A673 (cell line): Measurements from ENCODE around the gene SNTG2. TPM values are rescaled to one million over a fixed set of nuclear protein-coding genes. Genes with fewer than 3 reads are reported as not detected.

ENCODE experiments used
- BruUV-seq: library from RNA; stranded (reverse); fragments of 400-500 nt; replicated peaks from 2 replicates; lab custom pipeline; 2021; lab: Mats Ljungman, UMichigan
- CTCF ChIA-PET: fragments of 300-600 bp; sonication (Branson Sonifier 250); formaldehyde crosslinking; loops from one replicate; lab custom pipeline; 2022; ENCODE audit warnings: antibody characterized with exemption; lab: Charles Lee
- POLR2A ChIA-PET: fragments of 300-600 bp; sonication (Branson Sonifier 250); formaldehyde crosslinking; loops from one replicate; lab custom pipeline; 2022; ENCODE audit warnings: antibody characterized with exemption; ENCODE audit not compliant: low non-redundant PET; lab: Charles Lee
- DNase-seq: peaks from one replicate; pipeline ENCODE4 v3.0.0-alpha.2; 2015; ENCODE audit warnings: low spot score
- H3K27ac ChIP-seq: fragments of 200-600 bp; sonication (generic); 2 replicates; pipeline ENCODE4 v1.5.1; 2016; ENCODE audit warnings: mixed run types, low read depth, mild to moderate bottlenecking, mixed read lengths, antibody characterized with exemption, low read length; ENCODE audit not compliant: poor library complexity, severe bottlenecking
- H3K27me3 ChIP-seq: fragments of 200-600 bp; sonication (generic); replicated peaks from 2 replicates; pipeline ENCODE4 v1.6.1; 2017; ENCODE audit warnings: mixed run types, low read depth, mild to moderate bottlenecking, mixed read lengths, antibody characterized with exemption, low read length; ENCODE audit not compliant: insufficient read depth, poor library complexity
- H3K36me3 ChIP-seq: fragments of 200-600 bp; sonication (generic); 2 replicates; pipeline ENCODE4 v1.6.1; 2016; ENCODE audit warnings: mixed run types, mild to moderate bottlenecking, mixed read lengths, antibody characterized with exemption, low read length; ENCODE audit not compliant: insufficient read depth, poor library complexity, severe bottlenecking
- H3K4me1 ChIP-seq: fragments of 200-600 bp; sonication (generic); 2 replicates; pipeline ENCODE4 v1.6.1; 2017; ENCODE audit warnings: mixed run types, mild to moderate bottlenecking, mixed read lengths, antibody characterized with exemption, low read length; ENCODE audit not compliant: insufficient read depth, poor library complexity, severe bottlenecking
- H3K4me3 ChIP-seq: fragments of 200-600 bp; sonication (generic); 2 replicates; pipeline ENCODE4 v1.5.1; 2016; ENCODE audit warnings: low read depth, mixed run types, mild to moderate bottlenecking, mixed read lengths, low read length; ENCODE audit not compliant: poor library complexity, severe bottlenecking
- H3K9me3 ChIP-seq: fragments of 200-600 bp; sonication (generic); 2 replicates; pipeline ENCODE4 v1.6.1; 2016; ENCODE audit warnings: mixed run types, low read depth, mild to moderate bottlenecking, mixed read lengths, antibody characterized with exemption, low read length; ENCODE audit not compliant: poor library complexity, severe bottlenecking
- EZH2 ChIP-seq: fragments of 200-600 bp; sonication (generic); IDR thresholded peaks from 2 replicates; pipeline ENCODE4 v1.6.1; 2017; ENCODE audit warnings: borderline replicate concordance, low read depth, mild to moderate bottlenecking, mixed read lengths, antibody characterized with exemption, low read length; ENCODE audit not compliant: poor library complexity, severe bottlenecking
- intact Hi-C: fragments of 100-400 bp; cut with micrococcal nuclease; formaldehyde crosslinking; loops from one replicate; pipeline ENCODE4 v1.10.0; 2022; ENCODE audit not compliant: unreplicated experiment
- total RNA-seq: library from RNA; stranded (reverse); gene quantifications from 2 replicates; pipeline ENCODE4 v1.2.3, GENCODE V29; 2021
- TF ChIP-seq, protein P1 (sequence below): fragments of 300-800, 200-600 bp; sonication (generic); conservative IDR thresholded peaks from 2 replicates; pipeline ENCODE4 v1.5.1; 2017; ENCODE audit warnings: low read depth, mild to moderate bottlenecking, antibody characterized with exemption, low read length, moderate library complexity, mixed read lengths

SNTG2 gene
- total RNA-seq, 1 experiment from 2014 or later = 3.7 TPM

DNA sequence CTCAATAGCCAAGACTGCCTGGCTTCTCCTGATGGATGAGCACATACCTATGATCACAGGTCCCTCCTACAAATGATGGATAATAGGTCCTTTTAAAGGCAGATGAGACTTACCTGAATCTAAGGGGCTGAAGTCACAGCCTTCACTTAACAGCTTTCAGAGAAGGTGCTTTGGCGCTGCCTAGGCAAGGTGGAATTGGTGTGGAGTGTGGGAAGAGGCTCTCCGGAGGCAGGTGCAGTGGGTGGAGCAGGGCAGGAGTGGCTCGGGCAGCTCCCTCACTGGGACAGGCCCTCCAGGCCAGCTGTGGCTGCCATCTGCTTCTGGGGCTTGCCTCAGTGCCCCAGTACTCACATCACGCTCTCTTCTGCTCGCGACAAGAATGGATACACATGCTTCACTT is 363.6 kb downstream of the SNTG2 start:
- ChIA-PET CTCF (no interaction called here), POLR2A (no interaction called here)
- H3K4me1 ChIP-seq = no peaks in the 10 kb centered on the region
- H3K27me3 ChIP-seq = no peaks in the 10 kb centered on the region
- no peak overlapping the region for H3K27ac ChIP-seq
- intact Hi-C loops = no loop called here
- no peaks in the 10 kb centered on the region for H3K36me3 ChIP-seq
- H3K4me3 ChIP-seq = no peak overlapping the region
- H3K9me3 ChIP-seq = no peaks in the 10 kb centered on the region
- DNase-seq = no peak
- BruUV-seq = no TSS peak
- TF ChIP-seq EZH2 = no peak
- TF ChIP-seq, protein P1, sequence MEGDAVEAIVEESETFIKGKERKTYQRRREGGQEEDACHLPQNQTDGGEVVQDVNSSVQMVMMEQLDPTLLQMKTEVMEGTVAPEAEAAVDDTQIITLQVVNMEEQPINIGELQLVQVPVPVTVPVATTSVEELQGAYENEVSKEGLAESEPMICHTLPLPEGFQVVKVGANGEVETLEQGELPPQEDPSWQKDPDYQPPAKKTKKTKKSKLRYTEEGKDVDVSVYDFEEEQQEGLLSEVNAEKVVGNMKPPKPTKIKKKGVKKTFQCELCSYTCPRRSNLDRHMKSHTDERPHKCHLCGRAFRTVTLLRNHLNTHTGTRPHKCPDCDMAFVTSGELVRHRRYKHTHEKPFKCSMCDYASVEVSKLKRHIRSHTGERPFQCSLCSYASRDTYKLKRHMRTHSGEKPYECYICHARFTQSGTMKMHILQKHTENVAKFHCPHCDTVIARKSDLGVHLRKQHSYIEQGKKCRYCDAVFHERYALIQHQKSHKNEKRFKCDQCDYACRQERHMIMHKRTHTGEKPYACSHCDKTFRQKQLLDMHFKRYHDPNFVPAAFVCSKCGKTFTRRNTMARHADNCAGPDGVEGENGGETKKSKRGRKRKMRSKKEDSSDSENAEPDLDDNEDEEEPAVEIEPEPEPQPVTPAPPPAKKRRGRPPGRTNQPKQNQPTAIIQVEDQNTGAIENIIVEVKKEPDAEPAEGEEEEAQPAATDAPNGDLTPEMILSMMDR = no peak

DNA sequence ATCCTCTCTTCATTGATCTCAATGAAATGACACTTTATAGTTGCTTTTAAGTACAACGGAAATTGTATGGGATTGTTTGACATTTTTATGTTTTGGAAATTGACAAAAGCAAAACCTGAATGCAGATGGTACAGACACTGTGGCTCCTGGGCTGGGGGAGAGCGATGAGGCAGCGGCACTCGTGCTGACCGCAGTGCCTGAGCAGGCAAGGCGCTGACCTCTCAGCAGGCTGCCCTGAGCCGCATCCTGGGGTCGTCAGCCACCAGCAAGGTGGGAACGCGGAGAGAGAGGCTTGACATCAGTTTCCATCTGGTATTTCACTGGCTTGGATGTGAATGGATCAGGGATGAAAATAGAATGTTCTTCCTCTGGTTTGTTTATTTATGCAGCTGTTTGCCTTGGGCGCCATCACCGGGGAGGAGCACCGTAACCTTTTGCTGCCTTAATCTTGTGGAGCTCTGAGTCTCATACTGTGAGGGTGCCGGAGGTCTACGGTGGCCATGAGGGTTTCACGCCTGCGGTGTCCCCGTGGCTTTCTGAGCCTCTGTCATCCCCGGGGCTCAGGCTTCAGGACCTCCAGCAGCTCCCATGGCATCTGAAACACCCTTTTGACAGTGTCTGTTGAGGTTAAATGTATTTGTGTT is 367.8 kb downstream of the SNTG2 start:
- H3K4me1 ChIP-seq = no peaks in the 10 kb centered on the region
- no peak for DNase-seq
- H3K27ac ChIP-seq = no peak overlapping the region
- POLR2A ChIA-PET = no interaction called here
- no peaks in the 10 kb centered on the region for H3K36me3 ChIP-seq
- H3K4me3 ChIP-seq = no peak overlapping the region
- intact Hi-C loops = no loop called here
- CTCF ChIA-PET = no interaction called here
- no peak for TF ChIP-seq EZH2
- TF ChIP-seq, protein P1 = no peak
- no TSS peak for BruUV-seq
- H3K9me3 ChIP-seq = no peaks in the 10 kb centered on the region
- no peaks in the 10 kb centered on the region for H3K27me3 ChIP-seq

DNA sequence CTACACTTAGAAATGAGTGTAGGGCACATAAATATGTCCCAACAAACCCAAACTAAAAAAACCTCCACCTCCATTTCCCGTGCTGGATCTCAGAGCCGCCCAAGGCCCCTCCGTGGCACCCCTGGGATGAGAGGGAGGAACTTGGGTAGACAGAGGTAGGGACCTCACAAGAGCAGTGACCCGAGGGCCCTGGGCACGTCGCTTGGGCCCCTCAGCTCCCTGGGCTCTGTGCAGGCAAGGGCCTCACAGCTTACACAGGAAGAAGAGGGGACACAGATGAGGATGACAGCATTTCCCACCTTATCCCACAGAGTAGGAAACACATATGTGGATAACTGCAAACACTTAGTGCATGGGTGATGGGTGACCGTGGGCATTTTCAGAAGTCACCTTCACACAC is 368.7 kb downstream of the SNTG2 start:
- Histone ChIP-seq H3K27ac (no peak overlapping the region), H3K4me1 (no peaks in the 10 kb centered on the region), H3K36me3 (no peaks in the 10 kb centered on the region), H3K9me3 (no peaks in the 10 kb centered on the region), H3K4me3 (no peak overlapping the region), H3K27me3 (no peaks in the 10 kb centered on the region)
- ChIA-PET POLR2A (no interaction called here), CTCF (no interaction called here)
- TF ChIP-seq EZH2 = no peak
- TF ChIP-seq, protein P1 = no peak
- no peak for DNase-seq
- no TSS peak for BruUV-seq
- intact Hi-C loops = no loop called here
